HK-2 (cell line): ENCODE measurements around the gene CRIM1.

Experiments
- DNase-seq: peaks from one replicate; pipeline ENCODE4 v3.0.0-alpha.2; 2018; ENCODE audit not compliant: unreplicated experiment

The CRIM1 gene

DNA sequence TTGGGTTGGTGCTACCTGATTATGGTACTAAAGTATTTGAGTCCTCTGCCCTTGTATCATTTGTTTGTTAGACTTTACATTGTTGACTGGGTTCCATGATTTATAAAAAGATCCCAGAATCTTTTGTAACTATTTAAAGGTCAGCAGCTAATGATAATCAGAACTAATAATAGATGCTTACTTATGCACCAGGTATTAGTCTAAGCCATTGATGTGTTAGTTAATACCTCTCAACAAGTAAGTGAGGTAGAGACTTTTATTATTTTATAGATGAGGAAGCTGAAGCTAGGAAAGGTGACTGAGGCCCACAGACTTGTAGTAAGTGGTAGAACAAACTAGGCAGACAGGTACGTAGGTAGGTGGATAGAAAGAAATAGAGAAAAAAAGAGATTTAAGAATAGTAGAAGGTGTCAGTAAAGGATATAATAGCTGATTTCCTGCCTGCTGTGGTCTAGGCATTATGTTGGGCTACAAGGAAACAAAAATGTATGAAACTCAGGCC lies 68.1 kb downstream of the CRIM1 start:
- no peak for DNase-seq

DNA sequence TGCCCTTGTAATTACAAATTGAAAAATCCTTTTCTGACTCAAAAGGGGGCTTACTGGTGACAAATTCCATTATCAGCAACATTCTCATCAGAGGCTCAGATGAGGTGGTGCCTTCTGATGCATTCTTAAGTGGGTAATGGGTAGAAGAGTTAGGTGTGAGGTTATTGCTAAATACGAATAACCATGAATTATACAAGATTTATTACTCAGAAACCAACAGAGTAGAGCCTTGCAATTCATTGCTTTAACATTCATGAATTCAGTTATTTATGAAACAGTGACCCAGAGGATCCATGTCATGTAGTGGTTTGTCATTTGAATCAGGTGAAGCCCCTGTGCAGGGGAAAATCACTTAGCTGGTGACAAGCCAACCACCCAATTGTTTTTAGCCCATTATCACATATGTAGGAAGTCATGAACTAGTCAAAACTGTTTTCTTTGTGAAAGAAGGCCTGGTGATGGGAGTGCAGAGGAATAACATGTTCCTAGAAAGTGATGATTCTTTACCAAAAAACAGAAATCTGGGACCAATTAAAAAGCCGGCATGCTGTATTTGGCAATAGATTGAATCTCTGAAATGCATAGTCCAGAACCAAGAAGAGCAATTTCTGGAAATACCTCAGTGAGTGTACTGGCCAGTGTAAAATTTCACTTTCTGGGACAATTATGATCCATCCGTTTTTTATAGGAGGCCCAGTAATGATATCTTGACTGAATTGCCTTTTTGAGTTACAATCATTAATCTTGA lies 70.2 kb downstream of the CRIM1 start:
- no peak for DNase-seq

DNA sequence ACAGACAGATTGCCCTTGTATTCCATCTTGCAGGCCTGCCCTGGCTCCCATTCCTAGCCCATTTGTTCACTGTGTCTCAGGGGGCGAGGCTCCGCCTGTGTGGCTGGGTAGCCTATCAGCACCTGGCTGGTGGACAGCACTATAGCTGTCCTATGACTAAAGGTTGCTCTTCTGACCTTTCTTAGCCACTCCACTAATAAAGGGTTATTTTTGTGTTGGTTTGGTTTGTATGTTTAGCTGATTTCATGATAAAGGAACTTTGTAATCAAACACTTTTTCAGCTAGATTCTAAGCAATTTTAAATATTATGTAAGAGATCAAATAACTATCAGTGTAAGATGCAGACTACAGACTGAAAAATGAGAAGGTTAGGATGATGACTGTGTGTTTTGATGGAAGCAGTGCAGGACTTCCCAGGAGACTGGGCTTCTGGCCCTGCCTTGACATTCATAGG lies 72.2 kb downstream of the CRIM1 start:
- DNase-seq = no peak

DNA sequence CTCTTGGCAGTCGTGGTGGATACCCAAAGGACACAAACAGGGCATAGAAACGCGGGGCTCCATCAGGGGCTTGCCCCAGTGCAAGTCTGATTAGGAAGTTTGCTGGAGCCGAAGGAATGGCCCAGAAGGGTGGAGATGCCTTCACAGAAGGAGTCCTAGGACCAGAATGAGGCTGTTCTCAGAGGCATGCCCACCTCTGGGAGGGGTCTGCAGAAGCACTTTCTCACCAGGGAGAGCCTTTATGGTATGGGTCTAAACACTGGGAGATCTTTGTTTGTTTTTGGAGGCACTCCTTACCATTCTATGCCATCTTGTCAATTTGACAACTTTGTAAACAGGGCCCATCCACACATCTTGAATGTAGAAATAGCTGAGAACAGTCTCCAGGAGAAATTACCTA lies 75.0 kb downstream of the CRIM1 start:
- no peak for DNase-seq

DNA sequence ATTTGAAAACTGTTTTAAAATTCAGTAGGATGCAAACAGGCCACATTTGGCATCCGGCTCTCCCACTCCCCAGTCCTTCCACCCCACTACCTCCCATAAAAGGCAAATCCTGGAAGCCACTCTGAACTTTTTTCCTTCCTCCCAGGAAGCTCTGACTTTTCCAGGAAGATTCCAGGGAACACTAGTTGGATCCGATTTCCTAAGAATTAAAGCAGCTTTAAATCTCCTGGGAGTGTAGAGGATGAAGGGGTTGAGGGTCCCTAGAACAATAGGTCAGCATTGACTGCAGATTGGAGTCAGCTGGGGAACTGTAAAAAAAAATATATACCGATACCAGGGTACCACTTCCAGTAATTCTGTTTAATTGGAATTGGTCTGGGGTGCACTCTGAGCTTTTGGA lies 76.9 kb downstream of the CRIM1 start:
- DNase-seq = no peak

DNA sequence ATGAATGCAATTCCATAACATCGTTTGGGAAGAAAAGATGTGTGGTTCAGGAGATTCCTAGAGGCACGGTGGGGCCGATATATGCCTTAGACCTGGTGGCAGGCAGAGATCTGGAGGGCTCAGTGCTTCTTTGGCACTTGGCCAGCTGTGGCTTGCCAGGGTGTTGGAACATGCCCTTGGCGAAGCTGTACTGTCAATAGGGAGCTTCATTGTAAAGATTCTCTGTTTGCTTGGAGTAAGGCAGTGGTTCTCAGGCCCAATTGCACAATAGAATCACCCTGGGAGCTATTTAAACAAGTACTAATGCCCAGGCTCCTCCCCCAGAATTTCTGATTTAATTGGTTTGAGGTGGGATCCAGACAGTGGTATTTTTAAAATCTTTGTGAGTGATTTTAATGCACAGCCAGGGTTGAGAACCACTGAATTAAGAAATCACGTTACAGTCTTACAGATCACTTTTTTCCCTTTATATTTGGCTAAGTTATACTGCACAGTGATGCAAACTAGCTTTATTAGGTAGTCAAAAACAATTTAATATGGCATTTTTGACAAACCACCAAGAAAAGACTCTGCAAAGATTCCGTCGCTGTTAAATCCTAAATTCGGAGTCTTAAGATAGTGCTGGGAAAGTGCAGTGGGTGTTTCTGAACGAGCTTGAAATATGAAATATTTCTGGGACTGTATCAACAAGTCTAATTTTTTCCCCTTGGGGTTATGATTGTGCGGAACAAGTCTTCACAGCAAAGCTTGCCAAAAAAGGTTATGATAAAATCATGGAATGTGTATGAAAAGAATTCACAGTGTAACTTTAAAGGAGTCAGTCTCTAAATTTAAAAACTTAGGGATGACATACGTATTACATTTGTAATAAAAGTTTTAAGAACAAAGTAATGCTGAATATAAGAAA lies 78.0 kb downstream of the CRIM1 start:
- DNase-seq = no peak

DNA sequence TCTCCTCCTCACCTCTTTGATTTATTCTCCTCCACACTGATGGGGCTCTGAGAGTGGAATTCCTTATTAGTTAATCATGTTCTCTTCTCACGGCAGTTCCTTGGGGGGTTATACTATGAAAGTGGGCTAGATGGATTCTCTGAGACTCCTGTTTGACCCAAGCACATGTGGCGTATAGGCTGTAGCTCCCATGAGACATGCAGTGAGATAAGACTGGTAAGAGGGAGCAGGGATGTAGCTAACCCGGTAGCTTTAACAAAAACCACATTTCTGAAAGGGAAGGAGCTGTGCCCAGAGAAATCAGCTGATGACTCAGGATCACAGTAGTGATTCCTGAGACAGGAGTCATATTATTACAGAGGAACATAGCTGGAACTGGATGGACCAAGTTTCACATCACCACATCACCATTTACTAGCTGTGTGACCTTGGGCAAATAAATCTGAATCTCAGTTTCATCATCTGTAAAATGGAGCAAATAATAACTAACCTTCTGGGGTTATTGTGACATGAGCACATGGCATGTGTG lies 82.9 kb downstream of the CRIM1 start:
- DNase-seq = peak; percentile 62

DNA sequence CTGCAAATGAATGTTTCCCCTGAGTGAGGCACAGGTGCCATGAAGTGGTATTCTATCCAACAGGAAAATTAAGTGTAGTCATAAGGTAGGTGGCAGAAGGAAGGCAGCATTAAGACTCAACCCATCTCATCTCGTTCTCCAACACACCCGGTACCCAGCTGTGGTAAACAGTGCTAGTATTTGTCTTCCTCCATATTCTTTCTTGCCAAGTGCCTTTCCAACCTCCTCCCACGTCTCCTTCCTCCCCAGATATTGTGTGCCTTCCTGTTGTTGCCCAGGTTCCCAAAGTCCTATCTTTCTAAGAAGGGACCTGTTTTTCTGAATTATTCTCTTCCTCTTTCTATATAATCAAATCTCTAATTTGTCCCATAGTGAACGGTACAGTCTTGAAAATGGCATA lies 83.5 kb downstream of the CRIM1 start:
- DNase-seq = no peak

DNA sequence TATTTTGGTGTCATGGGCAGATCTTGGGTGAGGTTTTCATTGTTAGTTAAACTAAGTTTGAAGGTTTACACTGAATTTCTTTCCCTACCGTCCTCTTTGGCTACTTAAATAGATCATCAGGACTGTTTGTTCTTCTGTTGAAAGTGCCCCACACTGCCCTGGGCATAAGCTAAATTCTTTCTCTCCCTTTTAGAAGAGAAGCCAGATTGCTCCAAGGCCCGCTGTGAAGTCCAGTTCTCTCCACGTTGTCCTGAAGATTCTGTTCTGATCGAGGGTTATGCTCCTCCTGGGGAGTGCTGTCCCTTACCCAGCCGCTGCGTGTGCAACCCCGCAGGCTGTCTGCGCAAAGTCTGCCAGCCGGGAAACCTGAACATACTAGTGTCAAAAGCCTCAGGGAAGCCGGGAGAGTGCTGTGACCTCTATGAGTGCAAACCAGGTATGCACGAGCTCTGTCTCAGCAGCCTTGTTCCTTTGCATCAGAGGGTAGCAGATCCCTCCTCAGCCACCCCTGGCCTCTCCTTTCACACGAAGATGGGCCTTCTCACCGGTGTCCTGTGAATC lies 85.6 kb downstream of the CRIM1 start:
- DNase-seq = no peak

DNA sequence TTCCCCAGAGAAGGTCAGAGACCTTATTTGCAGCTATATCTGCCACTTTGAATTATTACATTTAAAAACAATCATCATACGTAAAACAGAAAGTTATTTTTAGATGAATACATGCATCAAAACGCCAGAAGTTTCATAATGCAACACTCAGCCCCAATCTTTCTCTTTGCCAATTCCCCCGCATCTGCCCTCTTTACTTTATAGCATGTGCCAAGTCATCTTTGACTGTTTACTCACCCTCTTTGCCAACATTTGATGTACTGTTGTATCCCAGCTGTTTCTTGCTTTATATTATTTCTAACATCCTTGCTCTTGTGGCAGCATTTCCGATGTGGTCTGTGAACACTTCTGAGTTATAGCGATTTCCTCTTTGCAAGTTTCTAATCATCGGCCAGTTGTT lies 86.2 kb downstream of the CRIM1 start:
- no peak for DNase-seq

DNA sequence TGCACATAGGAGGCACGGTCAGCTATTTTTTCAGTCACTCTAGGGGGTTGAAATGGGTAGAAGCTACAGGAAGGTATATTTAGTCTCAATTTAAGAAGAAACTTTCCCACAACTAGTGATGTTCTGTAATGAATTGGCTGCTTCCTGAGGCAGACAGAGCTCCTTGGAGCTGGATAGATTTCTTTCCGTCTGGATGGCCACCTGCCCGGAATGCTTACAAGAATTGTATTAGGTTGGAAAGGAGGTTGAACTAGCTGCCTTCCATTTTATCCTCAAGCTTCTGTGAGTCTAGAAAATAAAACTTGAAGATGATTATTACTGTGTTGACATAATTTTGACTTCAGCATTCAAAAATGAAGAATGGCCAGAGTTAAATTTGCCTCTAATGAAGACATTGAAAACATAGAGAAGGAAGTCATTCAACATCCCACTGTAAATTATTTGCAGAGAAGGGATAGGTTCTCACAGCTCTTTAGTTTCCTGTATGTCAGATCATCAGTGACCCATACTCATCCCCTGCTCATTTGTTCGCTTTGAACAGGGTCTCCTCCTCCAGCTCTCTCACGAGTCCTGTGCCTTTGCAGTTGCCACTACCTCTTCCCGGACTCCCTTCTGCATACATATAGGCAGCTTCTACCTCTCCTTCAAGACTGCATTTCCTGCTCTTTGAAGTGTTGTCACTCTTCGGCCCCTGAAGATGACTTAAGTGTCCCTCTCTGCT lies 88.8 kb downstream of the CRIM1 start:
- DNase-seq = no peak

DNA sequence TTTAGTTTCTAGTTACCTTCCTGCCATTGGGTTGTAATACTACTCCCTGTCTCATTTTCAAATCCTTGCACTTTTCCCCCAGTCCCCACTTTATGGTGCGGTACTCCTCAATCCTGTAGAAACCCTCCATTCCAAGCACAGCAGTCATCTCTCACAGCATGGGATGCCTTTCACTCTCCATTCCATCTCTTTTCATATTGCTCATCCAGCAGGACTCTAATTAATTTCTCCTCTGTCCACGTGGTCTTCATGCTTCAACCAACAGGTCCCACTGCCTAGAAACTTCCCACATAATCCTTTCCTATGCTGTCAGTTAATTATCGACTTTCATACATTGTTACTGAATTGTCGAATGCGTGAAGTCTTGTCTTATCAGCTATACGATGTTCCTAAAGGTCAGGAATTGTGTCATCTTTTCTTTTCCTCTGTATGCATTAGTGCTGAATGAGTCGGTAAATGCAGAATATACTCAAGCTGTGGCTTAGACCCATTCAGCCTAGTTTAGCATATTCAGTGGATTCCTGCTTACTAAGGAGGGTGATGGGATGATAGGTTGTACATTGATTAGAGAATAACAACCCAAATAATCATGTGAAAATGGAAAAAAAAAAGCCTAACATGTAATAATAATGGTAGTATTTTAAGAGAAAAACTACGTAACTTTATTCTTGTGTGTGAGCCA lies 89.7 kb downstream of the CRIM1 start:
- no peak for DNase-seq

DNA sequence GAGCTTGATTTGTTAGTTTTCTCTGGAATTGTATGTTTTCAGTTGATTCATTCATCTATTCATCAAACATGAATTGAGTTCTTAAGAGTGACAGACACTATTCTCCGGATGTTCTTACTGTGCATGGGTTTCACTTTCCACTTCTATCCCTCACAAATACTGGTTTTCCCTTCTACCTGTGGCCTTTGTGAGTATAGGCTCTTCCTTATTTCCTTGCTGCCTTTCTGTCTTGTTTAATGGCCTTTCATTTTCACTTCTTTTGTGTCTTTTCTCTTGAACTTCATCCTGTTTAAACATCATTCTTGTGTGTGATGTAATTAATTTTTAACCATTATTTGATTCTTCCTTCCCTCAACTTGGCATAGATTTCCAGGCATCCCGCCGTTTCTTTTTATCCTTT lies 90.7 kb downstream of the CRIM1 start:
- DNase-seq = no peak

DNA sequence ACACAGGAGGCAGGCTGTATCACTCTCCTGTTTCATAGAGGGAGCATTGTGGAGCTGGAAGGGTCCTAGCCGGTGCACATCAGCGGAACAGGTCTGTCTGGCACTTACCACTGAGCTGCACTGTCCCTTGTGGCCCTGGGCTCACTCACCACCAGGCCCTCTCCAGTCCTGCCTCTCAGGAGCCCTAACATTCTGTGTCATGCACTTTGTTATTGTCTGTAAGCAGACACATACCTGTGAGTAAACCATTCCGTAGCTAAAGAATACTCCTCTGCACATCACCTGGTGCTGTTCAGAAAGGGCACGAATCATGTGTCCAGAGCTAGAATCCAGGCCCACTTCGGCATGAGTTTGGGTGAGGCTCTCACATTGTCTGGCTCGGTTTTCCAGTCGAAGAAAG lies 93.6 kb downstream of the CRIM1 start:
- no peak for DNase-seq

DNA sequence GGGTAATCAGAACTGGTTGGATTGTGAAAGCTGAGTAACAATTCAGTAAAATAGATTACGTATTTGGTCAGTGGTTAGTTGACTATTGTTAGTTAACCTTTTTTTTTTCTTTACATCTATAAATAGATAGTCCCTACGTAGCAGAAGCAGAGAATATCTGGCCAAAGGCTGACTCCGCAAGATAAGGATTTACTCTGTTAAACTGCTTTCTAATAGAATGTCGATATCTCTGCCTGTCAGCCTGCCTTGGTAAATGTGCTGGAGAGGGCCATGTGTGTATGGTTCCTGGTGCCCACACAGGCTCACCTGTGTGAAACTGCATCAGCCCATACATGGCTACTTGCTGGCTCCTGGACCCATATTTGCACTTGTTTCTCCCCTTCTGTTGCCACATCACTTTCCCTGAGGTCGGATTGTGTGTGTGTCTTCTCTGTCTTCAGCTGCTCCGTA lies 94.4 kb downstream of the CRIM1 start:
- peak; percentile 42 for DNase-seq

DNA sequence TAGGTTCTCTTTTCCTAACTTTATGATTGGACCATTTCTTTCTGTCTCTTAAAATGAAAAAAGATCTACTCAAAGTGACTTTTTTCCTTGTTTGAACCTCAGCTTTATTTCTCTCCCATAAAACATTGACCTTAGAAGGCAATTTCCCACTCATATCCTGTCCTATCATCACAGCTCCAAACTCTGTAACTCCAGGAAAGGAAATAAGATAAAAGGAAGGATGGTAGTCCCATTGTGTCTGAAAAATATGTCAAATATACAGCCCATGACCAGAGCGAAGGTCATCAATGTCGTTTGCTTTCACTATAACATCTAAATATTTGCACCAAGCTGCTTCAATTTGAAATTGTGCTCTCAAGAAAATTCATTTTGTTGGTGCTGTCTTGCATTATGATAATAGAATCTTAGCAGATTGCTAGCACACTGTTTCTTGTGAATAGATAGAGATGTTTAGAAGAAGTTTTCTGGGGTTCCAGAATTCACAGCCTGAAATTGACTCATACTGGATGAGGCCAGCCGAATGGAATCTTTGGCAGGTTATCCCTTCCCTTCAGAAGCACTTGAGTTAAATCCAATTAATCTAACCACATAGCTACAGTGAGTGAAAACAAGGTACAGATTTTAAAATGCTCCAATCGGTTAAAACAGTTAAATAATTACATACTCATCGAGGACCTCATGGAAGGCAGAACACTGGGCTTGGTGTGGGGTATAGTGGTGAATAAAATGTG lies 95.1 kb downstream of the CRIM1 start:
- DNase-seq = no peak

DNA sequence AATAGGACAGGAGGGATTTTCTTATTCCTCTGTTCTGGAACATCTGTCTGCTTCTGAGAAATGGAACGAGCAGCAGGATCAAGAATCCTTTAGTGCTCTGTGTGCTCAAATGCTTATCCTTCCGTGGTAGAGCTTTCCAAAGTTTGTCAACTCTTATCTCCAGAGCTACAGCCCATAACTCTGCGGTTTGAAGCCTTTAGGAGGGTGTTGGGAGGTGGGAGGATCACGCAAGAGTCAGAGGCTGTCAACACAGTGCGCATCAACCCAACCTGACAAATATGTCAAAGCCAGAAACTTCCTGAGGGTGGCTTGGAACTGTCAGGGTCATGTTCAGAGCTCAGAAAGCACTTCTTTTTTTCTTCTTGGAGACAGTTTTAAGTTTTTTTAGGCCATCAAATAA lies 95.9 kb downstream of the CRIM1 start:
- no peak for DNase-seq

DNA sequence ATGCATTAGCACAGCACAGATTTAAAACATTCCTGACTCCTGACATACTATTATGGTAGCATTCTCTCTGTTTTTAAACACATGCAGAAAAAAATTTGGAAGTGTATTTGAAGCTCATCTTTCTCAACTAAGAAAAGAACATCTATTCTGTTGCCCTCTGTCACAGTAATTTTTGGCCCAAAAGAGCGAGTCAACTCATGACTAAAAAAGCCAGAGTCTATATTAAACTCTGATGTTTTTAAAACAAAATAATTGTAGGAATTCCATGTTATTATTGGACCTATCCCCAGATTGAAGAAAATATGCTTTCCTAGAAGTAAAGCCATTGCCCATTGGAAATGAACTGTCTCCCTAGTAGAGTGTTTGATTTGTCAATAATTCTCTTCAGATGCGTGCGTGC lies 96.7 kb downstream of the CRIM1 start:
- DNase-seq = no peak

DNA sequence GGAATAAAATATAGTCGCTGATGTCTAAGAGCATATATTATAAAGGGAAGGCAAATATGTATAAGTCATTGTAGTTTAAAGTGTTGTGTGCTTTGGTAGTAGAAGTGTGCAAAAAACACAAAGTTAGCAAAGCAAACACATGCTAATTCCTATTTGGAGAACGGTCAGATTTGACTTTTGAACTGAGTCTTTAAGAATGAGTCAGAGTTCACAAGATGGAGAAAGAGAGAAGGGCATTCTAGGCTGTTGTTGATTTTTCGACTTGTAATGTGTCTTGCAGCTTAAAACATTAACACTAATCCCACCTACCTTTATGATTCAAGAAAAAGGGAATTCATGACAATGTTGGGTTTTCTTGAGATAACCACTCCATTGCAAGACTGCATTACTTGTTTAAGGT lies 98.1 kb downstream of the CRIM1 start:
- no peak for DNase-seq

DNA sequence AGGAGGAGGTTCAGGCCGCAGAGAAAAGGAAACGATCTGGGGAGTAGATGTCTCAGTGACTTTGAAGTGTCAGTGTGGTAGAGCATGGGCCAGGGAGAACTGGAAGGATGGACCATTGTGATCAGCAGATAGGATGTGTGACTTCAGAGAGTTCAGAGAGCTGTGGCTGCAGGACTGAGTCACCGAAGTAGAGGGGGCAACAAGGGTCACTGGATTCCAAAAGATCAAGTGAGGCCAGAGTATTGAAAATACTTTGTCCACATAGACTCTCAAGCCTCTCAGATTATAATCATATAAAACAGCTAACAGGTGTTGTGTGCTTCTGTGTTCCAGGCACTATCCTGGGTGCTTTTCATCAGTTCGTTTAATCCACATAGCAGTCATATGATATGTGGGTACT lies 99.4 kb downstream of the CRIM1 start:
- no peak for DNase-seq
